ENCODE measurements around the gene TLCD5.
A peak's percentile ranks its signal among the peaks of the same experiment; 100 is the strongest.

The TLCD5 gene

GRCh38 chr11:120324932-120325810, at the start of gene TLCD5:
Gene TLCD5, plus strand, starts transcription at chr11:120325299. Its CDS starts 2,143 bp downstream, at chr11:120327442.
- peak; percentile 60 for DNase-seq

- no peak for DNase-seq
These were observed 45.6 kb upstream of the TLCD5 start for GRCh38 chr11:120279502-120279901.

GRCh38 chr11:120280600-120281051, 44.5 kb upstream of the TLCD5 start:
- DNase-seq: no peak

GRCh38 chr11:120281143-120281795, 43.8 kb upstream of the TLCD5 start:
- no peak for DNase-seq

- no peak for DNase-seq
These were observed 42.0 kb upstream of the TLCD5 start for GRCh38 chr11:120283124-120283523.

GRCh38 chr11:120284272-120284671, 40.8 kb upstream of the TLCD5 start:
- no peak for DNase-seq

GRCh38 chr11:120285256-120285655, 39.8 kb upstream of the TLCD5 start:
- DNase-seq: no peak

GRCh38 chr11:120288021-120288420, 37.1 kb upstream of the TLCD5 start:
- no peak for DNase-seq

GRCh38 chr11:120289426-120289825, 35.7 kb upstream of the TLCD5 start:
- no peak for DNase-seq

- no peak for DNase-seq
These were observed 34.1 kb upstream of the TLCD5 start for GRCh38 chr11:120290956-120291355.

GRCh38 chr11:120293038-120293800, 31.9 kb upstream of the TLCD5 start:
- DNase-seq: no peak

GRCh38 chr11:120294096-120294495, 31.0 kb upstream of the TLCD5 start:
- DNase-seq: no peak

GRCh38 chr11:120295099-120295498, 30.0 kb upstream of the TLCD5 start:
- no peak for DNase-seq

- DNase-seq: no peak
These were observed 28.5 kb upstream of the TLCD5 start for GRCh38 chr11:120296554-120296953.

GRCh38 chr11:120298461-120298860, 26.6 kb upstream of the TLCD5 start:
- no peak for DNase-seq

- DNase-seq: no peak
These were observed 22.9 kb upstream of the TLCD5 start for GRCh38 chr11:120302001-120302805.

GRCh38 chr11:120303004-120303637, 22.0 kb upstream of the TLCD5 start:
- peak; percentile 49 for DNase-seq

- no peak for DNase-seq
These were observed 20.6 kb upstream of the TLCD5 start for GRCh38 chr11:120304526-120304925.

- no peak for DNase-seq
These were observed 19.8 kb upstream of the TLCD5 start for GRCh38 chr11:120305286-120305685.

GRCh38 chr11:120306519-120307242, 18.4 kb upstream of the TLCD5 start:
- DNase-seq: no peak

GRCh38 chr11:120307476-120307875, 17.6 kb upstream of the TLCD5 start:
- no peak for DNase-seq

All from NCI-H2171 (cell line).